Measurements from ENCODE around the gene LMX1A. TPM values are rescaled to one million over a fixed set of nuclear protein-coding genes. Genes with fewer than 3 reads are reported as not detected.

The LMX1A gene
- total and polyA plus RNA-seq, 2 of the 13 experiments (the other 11 are each of a cell fraction or from before 2014, with no cell fraction given), result 0.07 TPM; not detected in 1

GRCh38 chr1:165345502-165345901 lies 11.0 kb downstream of the LMX1A start:
- Histone ChIP-seq H4K20me1 (ENCODE audit: insufficient read depth, low read length) (no peaks in the 10 kb centered on the region), H3K4me3 (replicated peaks in 1 of 3; ENCODE audit: insufficient read depth in 1 of 3, low read depth in 2 of 3, low read length in 3 of 3) (no peak overlapping the region), H2AFZ (ENCODE audit: low read length) (no peak overlapping the region), H3K36me3 (replicated peaks in 1 of 2; ENCODE audit: control insufficient read depth in 1 of 2, insufficient read depth in 2 of 2, low read length in 2 of 2) (no peaks in the 10 kb centered on the region), H3K27me3 (ENCODE audit: control insufficient read depth in 1 of 2, insufficient read depth in 2 of 2, low read length in 2 of 2) (0 out of 5 replicates have a peak, but pooled peaks cover 0 to 3% of the 10 kb centered on the region in 2 experiments), H3K79me2 (ENCODE audit: insufficient read depth, low read length) (no peaks in the 10 kb centered on the region), H3K4me2 (ENCODE audit: low read depth, low read length) (no peak overlapping the region), H3K9ac (ENCODE audit: insufficient read depth, low read depth, low read length) (no peak overlapping the region), H3K27ac (ENCODE audit: extremely low read length, insufficient read depth, low read length) (no peak overlapping the region), H3K4me1 (ENCODE audit: insufficient read depth, low read length) (no peaks in the 10 kb centered on the region), H3K9me3 (ENCODE audit: low read length) (no peaks in the 10 kb centered on the region)
- POLR2A ChIA-PET, result no interaction called here
- CTCF ChIA-PET (ENCODE audit: low intra/inter-chr PET ratio, low total read pairs), result no interaction called here
- in situ Hi-C loops (cut with HindIII; ENCODE audit: extremely low pct_ligation_motif_present, low pct_unique_long_range_greater_than_20kb) (no loop called here), intact Hi-C loops (cut with micrococcal nuclease; ENCODE audit: unreplicated experiment) (no loop called here)
- ATAC-seq (no peak), FAIRE-seq (no peak), DNase-seq (ENCODE audit: low spot score) (no peak)
- no TSS peak for BruUV-seq (replicated peaks)
- 20% methylated on average over 4 of the region's 7 CpGs for WGBS (ENCODE audit: low lambda C conversion rate)
- TF ChIP-seq FOXM1 (CRISPR knock-in tag; IDR thresholded peaks at IDR 0.05), result no peak
- no peak for TF ChIP-seq NFE2 (CRISPR knock-in tag; IDR thresholded peaks at IDR 0.05)
- no peak for TF ChIP-seq NONO (IDR thresholded peaks at IDR 0.05)
- TF ChIP-seq NONO (CRISPR knock-in tag; conservative IDR thresholded peaks at IDR 0.05), result no peak
- TF ChIP-seq SNRNP70 (IDR thresholded peaks at IDR 0.05; ENCODE audit: low read depth, low read length), result no peak
- no peak for TF ChIP-seq HOXA9 (CRISPR knock-in tag; IDR thresholded peaks at IDR 0.05; ENCODE audit: borderline replicate concordance)
- no peak for TF ChIP-seq ZNF800 (CRISPR knock-in tag; IDR thresholded peaks at IDR 0.05)
- TF ChIP-seq KDM5A (IDR thresholded peaks at IDR 0.05; ENCODE audit: borderline replicate concordance, low read length), result no peak
- no peak for TF ChIP-seq ZFYVE20 (CRISPR knock-in tag; IDR thresholded peaks at IDR 0.05; ENCODE audit: borderline replicate concordance, low read depth)
- TF ChIP-seq HMGXB3 (CRISPR knock-in tag; IDR thresholded peaks at IDR 0.05; ENCODE audit: borderline replicate concordance), result no peak
- TF ChIP-seq PHF20 (CRISPR knock-in tag; IDR thresholded peaks at IDR 0.05), result no peak
- TF ChIP-seq ZBTB42 (CRISPR knock-in tag; IDR thresholded peaks at IDR 0.05), result no peak
- no peak for TF ChIP-seq ZNF678 (CRISPR knock-in tag; IDR thresholded peaks at IDR 0.05)
- TF ChIP-seq ZNF577 (CRISPR knock-in tag; IDR thresholded peaks at IDR 0.05; ENCODE audit: borderline replicate concordance, low read depth), result no peak
- TF ChIP-seq FOXP4 (CRISPR knock-in tag; IDR thresholded peaks at IDR 0.05), result no peak
- no peak for TF ChIP-seq ZNF550 (CRISPR knock-in tag; IDR thresholded peaks at IDR 0.05; ENCODE audit: borderline replicate concordance)
- no peak for TF ChIP-seq SP140L (CRISPR knock-in tag; IDR thresholded peaks at IDR 0.05; ENCODE audit: borderline replicate concordance)
